Measurements from ENCODE around the gene SPPL2B. TPM values are rescaled to one million over a fixed set of nuclear protein-coding genes. Genes with fewer than 3 reads are reported as not detected.
"Not testable (repeated sequence)": the region's sequence is repeated elsewhere in the genome, so short reads cannot be mapped to it uniquely, and the experiment has no call there.

The SPPL2B gene
- total RNA-seq, 3 donors from 2014 or later (not counting 1 experiment from before 2014, with no cell fraction given): 63.2 to 83.8 (median 79.7) TPM

DNA sequence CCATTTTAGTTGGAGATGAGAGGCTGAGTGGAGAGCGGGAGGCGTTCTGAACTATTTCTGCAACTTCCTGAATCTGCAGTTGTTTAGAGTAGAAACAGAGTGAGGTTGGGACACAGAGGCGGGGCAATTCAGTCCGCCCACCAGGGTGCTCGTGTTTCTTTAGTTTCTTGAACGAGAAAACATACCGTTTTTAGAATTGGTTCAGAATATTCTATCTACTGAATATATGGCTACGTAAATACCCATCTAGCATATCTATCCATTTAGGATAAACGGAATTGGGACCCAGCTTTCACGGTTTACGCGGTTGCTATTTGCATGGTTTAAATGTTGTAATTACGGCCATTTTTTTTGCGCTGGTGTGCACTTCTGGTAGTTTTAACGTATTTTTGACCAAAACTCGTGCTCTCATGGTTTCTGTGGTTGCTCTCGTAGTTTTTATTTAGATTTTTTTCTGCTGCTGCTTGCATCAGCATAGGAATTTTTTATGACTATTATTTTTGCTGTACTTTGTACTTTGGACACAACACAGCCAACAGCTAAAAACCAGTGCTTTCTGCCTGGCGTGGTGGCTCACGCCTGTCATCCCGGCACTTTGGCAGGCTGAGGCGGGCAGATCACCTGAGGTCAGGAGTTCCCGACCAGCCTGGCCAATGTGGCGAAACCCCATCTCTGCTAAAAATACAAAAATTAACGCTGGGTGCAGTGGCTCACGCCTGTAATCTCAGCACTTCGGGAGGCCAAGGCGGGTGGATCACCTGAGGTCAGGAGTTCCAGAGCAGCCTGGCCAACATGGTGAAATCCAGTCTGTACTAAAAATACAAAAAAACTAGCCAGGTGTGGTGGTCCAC, 66.2 kb downstream of the SPPL2B start:
- Mint-ChIP-seq H3K9me3 (no peaks in the 10 kb centered on the region), H3K27ac (peak overlapping the region; percentile 67 to 73), H3K4me1 (peaks cover 5% of the 10 kb centered on the region in 2 donors), H3K27me3 (ENCODE audit: low read depth in 2 of 2) (peaks cover 4 to 6% of the 10 kb centered on the region in 2 donors), H3K36me3 (no peaks in the 10 kb centered on the region), H3K4me3 (peak overlapping the region; percentile 77)
- no peaks in the 10 kb centered on the region for H3K36me3 ChIP-seq (ENCODE audit: control insufficient read depth, insufficient read depth, low read length)
- TF ChIP-seq, protein P1, sequence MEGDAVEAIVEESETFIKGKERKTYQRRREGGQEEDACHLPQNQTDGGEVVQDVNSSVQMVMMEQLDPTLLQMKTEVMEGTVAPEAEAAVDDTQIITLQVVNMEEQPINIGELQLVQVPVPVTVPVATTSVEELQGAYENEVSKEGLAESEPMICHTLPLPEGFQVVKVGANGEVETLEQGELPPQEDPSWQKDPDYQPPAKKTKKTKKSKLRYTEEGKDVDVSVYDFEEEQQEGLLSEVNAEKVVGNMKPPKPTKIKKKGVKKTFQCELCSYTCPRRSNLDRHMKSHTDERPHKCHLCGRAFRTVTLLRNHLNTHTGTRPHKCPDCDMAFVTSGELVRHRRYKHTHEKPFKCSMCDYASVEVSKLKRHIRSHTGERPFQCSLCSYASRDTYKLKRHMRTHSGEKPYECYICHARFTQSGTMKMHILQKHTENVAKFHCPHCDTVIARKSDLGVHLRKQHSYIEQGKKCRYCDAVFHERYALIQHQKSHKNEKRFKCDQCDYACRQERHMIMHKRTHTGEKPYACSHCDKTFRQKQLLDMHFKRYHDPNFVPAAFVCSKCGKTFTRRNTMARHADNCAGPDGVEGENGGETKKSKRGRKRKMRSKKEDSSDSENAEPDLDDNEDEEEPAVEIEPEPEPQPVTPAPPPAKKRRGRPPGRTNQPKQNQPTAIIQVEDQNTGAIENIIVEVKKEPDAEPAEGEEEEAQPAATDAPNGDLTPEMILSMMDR (IDR thresholded peaks at IDR 0.05): no peak
- peak; percentile 19 to 57 for DNase-seq
- H3K4me1 ChIP-seq (ENCODE audit: control insufficient read depth, insufficient read depth, low read length): peaks cover 20% of the 10 kb centered on the region
- peak overlapping the region; percentile 2 for H3K4me3 ChIP-seq (ENCODE audit: low read length)
- peak overlapping the region; percentile 8 for H3K27ac ChIP-seq (ENCODE audit: low read length)
- intact Hi-C loops (cut with micrococcal nuclease): no loop called here
- H3K9me3 ChIP-seq (ENCODE audit: control insufficient read depth, insufficient read depth, low read length): no peaks in the 10 kb centered on the region
- WGBS (ENCODE audit: insufficient coverage): 23% methylated on average over 24 of the region's 27 CpGs
- H3K27me3 ChIP-seq (ENCODE audit: control insufficient read depth, insufficient read depth, low read length): no peaks in the 10 kb centered on the region
- peak; percentile 67 to 82 (median 67) for ATAC-seq

DNA sequence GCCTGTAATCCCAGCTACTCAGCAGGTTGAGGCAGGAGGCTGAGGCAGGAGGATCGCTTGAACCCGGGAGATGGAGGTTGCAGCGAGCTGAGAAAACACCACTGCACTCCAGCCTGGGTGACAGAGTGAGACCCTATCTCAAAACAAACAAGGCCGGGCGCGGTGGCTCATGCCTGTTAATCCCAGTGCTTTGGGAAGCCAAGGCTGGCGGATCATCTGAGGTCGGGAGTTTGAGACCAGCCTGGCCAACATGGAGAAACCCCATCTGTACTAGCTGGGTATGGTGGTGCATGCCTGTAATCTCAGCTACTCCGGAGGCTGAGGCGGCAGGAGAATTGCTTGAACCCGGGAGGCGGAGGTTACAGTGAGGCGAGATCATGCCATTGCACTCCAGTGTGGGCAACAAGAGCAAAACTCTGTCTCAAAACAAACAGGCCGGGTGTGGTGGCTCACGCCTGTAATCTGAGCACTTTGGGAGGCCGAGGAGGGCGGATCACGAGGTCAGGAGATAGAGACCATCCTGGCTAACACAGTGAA, 66.9 kb downstream of the SPPL2B start:
- H3K4me3 ChIP-seq (ENCODE audit: low read length); H3K9me3 ChIP-seq (ENCODE audit: control insufficient read depth, insufficient read depth, low read length); ATAC-seq; H3K4me1 Mint-ChIP-seq; H3K9me3 Mint-ChIP-seq; DNase-seq; H3K36me3 ChIP-seq (ENCODE audit: control insufficient read depth, insufficient read depth, low read length); H3K27me3 ChIP-seq (ENCODE audit: control insufficient read depth, insufficient read depth, low read length); intact Hi-C loops (cut with micrococcal nuclease); H3K36me3 Mint-ChIP-seq; H3K27me3 Mint-ChIP-seq (ENCODE audit: low read depth in 2 of 2): not testable (repeated sequence)
- Mint-ChIP-seq H3K4me3 (peak overlapping the region; percentile 77), H3K27ac (peak overlapping the region; percentile 67 to 73)
- 94% methylated on average over 18 of the region's 18 CpGs for WGBS (ENCODE audit: insufficient coverage)
- peaks cover 20% of the 10 kb centered on the region for H3K4me1 ChIP-seq (ENCODE audit: control insufficient read depth, insufficient read depth, low read length)
- H3K27ac ChIP-seq (ENCODE audit: low read length): peak overlapping the region; percentile 8

DNA sequence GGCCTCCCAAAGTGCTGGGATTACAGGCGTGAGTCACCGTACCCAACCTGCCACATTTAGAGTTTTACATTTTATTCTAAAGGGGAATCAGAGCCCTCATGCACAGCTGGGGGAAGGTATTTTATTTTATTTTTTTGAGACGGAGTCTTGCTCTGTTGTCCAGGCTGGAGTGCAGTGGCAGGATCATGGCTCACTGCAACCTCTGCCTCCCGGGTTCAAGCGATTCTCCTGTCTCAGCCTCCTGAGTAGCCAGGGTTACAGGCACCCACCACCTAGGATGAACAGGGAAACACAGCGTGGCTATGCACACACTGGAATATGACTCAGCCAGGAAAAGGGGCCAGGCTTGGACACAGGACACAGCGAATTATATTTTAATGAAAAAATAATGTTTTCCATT, 68.7 kb downstream of the SPPL2B start:
- DNase-seq; H3K36me3 Mint-ChIP-seq; H3K4me3 ChIP-seq (ENCODE audit: low read length); H3K9me3 Mint-ChIP-seq; H3K27me3 Mint-ChIP-seq (ENCODE audit: low read depth in 2 of 2); H3K9me3 ChIP-seq (ENCODE audit: control insufficient read depth, insufficient read depth, low read length); ATAC-seq; H3K4me3 Mint-ChIP-seq; intact Hi-C loops (cut with micrococcal nuclease); H3K27me3 ChIP-seq (ENCODE audit: control insufficient read depth, insufficient read depth, low read length); H3K27ac Mint-ChIP-seq; H3K27ac ChIP-seq (ENCODE audit: low read length); H3K36me3 ChIP-seq (ENCODE audit: control insufficient read depth, insufficient read depth, low read length); H3K4me1 Mint-ChIP-seq: not testable (repeated sequence)
- peaks cover 17% of the 10 kb centered on the region for H3K4me1 ChIP-seq (ENCODE audit: control insufficient read depth, insufficient read depth, low read length)
- 97% methylated on average over 7 of the region's 7 CpGs for WGBS (ENCODE audit: insufficient coverage)

GRCh38 chr19:2398735-2399305, 70.3 kb downstream of the SPPL2B start:
- TF ChIP-seq, protein P1 (IDR thresholded peaks at IDR 0.05): no peak
- ATAC-seq (no peak), DNase-seq (no peak)
- H3K9me3 ChIP-seq (ENCODE audit: control insufficient read depth, insufficient read depth, low read length): no peaks in the 10 kb centered on the region
- no peak overlapping the region for H3K27ac ChIP-seq (ENCODE audit: low read length)
- H3K4me3 Mint-ChIP-seq: no peak overlapping the region
- no peaks in the 10 kb centered on the region for H3K36me3 ChIP-seq (ENCODE audit: control insufficient read depth, insufficient read depth, low read length)
- no peaks in the 10 kb centered on the region for H3K27me3 ChIP-seq (ENCODE audit: control insufficient read depth, insufficient read depth, low read length)
- H3K9me3 Mint-ChIP-seq: no peaks in the 10 kb centered on the region
- H3K27ac Mint-ChIP-seq: no peak overlapping the region
- intact Hi-C loops (cut with micrococcal nuclease): no loop called here
- no peaks in the 10 kb centered on the region for H3K4me1 Mint-ChIP-seq
- H3K4me3 ChIP-seq (ENCODE audit: low read length): no peak overlapping the region
- no peaks in the 10 kb centered on the region for H3K36me3 Mint-ChIP-seq
- H3K4me1 ChIP-seq (ENCODE audit: control insufficient read depth, insufficient read depth, low read length): peaks cover 14% of the 10 kb centered on the region
- WGBS (ENCODE audit: insufficient coverage): 88% methylated on average over 14 of the region's 14 CpGs
- H3K27me3 Mint-ChIP-seq (ENCODE audit: low read depth in 2 of 2): no peaks in the 10 kb centered on the region

All from natural killer cell (primary cell).